Measurements from ENCODE around the gene IFFO2.

The IFFO2 gene

DNA sequence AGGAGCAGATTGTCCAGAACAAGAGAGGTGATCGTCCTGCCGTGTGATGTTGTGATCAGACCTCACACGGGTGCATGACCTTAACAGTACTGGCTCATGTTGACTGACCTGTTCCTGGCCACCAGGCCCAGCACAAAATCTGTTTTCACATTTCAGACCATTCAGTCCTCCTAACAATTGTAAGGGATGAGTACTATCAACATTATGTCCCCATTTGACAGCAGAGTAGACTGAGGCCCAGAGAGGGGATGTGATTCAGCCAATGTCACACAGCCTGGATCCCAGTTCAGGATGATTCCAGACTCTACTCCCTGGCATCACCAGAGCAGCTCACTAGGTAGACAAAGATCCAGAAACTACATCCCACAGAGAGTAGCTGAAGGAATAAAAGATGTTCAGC lies 89.6 kb downstream of the IFFO2 start:
- H3K9ac ChIP-seq (ENCODE audit: insufficient read length, low read depth), result no peak overlapping the region
- peaks cover 3% of the 10 kb centered on the region for H3K36me3 ChIP-seq (ENCODE audit: insufficient read depth, insufficient read length, low read length)
- H3K9me3 ChIP-seq (ENCODE audit: insufficient read depth, low read length), result no peaks in the 10 kb centered on the region
- TF ChIP-seq ZNF274 (IDR thresholded peaks at IDR 0.05; ENCODE audit: low read depth, low read length) (no peak), SUZ12 (IDR thresholded peaks at IDR 0.05; ENCODE audit: extremely low read depth, insufficient read depth, insufficient read length) (no peak), YY1 (IDR thresholded peaks at IDR 0.05; ENCODE audit: insufficient read depth, insufficient read length) (no peak)
- no peaks in the 10 kb centered on the region for H3K4me1 ChIP-seq (ENCODE audit: insufficient read depth, insufficient read length)
- H3K27me3 ChIP-seq (ENCODE audit: insufficient read depth, insufficient read length), result peaks cover 7% of the 10 kb centered on the region
- DNase-seq (ENCODE audit: low read depth, low spot score), result no peak
- no peak overlapping the region for H3K4me3 ChIP-seq (ENCODE audit: insufficient read length, low read depth)

DNA sequence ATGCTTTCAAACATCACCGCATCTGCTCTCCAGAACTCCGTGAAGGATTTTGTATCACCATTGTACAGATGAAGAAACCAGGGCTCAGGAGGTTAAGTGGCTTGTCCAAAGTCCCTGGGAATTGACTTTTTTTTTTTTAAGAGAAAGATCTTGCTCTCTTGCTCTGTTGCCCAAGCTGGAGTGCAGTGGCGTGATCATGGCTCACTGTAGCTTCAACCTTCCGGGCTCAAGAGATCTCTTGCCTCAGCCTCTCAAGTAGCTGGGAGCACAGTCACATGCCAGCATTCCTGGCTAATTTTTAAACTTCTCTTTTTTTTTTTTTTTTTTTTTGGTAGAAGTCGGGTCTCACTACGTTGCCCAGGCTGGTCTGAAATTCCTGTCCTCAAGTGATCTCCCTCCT lies 90.2 kb downstream of the IFFO2 start:
- TF ChIP-seq SUZ12 (IDR thresholded peaks at IDR 0.05; ENCODE audit: extremely low read depth, insufficient read depth, insufficient read length) (no peak), ZNF274 (IDR thresholded peaks at IDR 0.05; ENCODE audit: low read depth, low read length) (no peak), YY1 (IDR thresholded peaks at IDR 0.05; ENCODE audit: insufficient read depth, insufficient read length) (no peak)
- no peak for DNase-seq (ENCODE audit: low read depth, low spot score)

DNA sequence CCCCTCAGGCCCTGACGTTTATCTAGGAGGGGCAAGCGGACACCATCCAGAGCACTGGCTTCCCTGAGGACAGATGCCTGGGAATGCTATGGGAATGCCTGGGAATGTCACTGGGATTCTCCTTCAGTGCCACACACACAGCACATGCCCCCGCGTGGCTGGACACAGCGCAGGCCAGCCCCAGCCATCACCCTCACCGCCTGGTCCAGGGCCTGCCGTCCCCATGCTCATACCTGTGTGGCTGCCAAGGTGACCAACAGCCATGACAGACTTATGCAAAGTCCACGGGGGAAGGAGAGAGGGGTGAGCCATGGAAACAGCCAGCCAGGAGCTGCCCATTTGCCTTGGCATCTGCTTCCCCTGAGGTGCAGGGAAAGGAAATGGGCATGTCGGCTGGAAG lies 91.3 kb downstream of the IFFO2 start:
- Histone ChIP-seq H3K4me1 (ENCODE audit: insufficient read depth, insufficient read length) (no peaks in the 10 kb centered on the region), H3K27me3 (ENCODE audit: insufficient read depth, insufficient read length) (peaks cover 7% of the 10 kb centered on the region), H3K9ac (ENCODE audit: insufficient read length, low read depth) (no peak overlapping the region), H3K36me3 (ENCODE audit: insufficient read depth, insufficient read length, low read length) (no peaks in the 10 kb centered on the region), H3K9me3 (ENCODE audit: insufficient read depth, low read length) (no peaks in the 10 kb centered on the region), H3K4me3 (ENCODE audit: insufficient read length, low read depth) (no peak overlapping the region)
- no peak for DNase-seq (ENCODE audit: low read depth, low spot score)
- TF ChIP-seq SUZ12 (IDR thresholded peaks at IDR 0.05; ENCODE audit: extremely low read depth, insufficient read depth, insufficient read length), result no peak

More for the DNA sequence above, 90.2 kb downstream of the IFFO2 start:
- no peak overlapping the region for H3K9ac ChIP-seq (ENCODE audit: insufficient read length, low read depth)
- no peak overlapping the region for H3K4me3 ChIP-seq (ENCODE audit: insufficient read length, low read depth)
- no peaks in the 10 kb centered on the region for H3K9me3 ChIP-seq (ENCODE audit: insufficient read depth, low read length)
- no peaks in the 10 kb centered on the region for H3K4me1 ChIP-seq (ENCODE audit: insufficient read depth, insufficient read length)
- H3K36me3 ChIP-seq (ENCODE audit: insufficient read depth, insufficient read length, low read length), result no peaks in the 10 kb centered on the region
- H3K27me3 ChIP-seq (ENCODE audit: insufficient read depth, insufficient read length), result peaks cover 7% of the 10 kb centered on the region

DNA sequence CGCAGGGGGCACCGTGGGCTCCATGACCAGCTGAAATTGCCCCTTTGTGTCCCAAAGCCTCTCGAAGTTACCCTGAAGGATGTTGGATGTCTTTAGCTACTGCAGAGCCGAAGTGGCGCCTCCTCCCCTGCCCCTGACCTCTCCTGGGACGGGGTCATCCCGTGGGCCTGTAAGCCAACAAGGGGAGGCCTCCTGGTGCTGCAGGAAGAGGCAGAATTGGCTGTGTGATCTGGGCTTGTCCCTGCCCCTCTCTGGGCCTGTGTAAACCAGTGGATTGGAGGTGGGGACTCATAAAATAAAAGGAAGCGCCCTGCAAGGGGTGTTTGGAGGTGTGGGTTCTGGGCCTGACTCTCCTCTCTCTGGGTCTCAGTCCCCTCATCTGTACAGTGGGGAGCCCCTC lies 94.9 kb downstream of the IFFO2 start:
- peaks cover 7% of the 10 kb centered on the region for H3K27me3 ChIP-seq (ENCODE audit: insufficient read depth, insufficient read length)
- no peak overlapping the region for H3K4me3 ChIP-seq (ENCODE audit: insufficient read length, low read depth)
- H3K4me1 ChIP-seq (ENCODE audit: insufficient read depth, insufficient read length), result no peaks in the 10 kb centered on the region
- TF ChIP-seq YY1 (IDR thresholded peaks at IDR 0.05; ENCODE audit: insufficient read depth, insufficient read length) (no peak), ZNF274 (IDR thresholded peaks at IDR 0.05; ENCODE audit: low read depth, low read length) (no peak)
- H3K36me3 ChIP-seq (ENCODE audit: insufficient read depth, insufficient read length, low read length), result no peaks in the 10 kb centered on the region
- no peaks in the 10 kb centered on the region for H3K9me3 ChIP-seq (ENCODE audit: insufficient read depth, low read length)
- no peak for DNase-seq (ENCODE audit: low read depth, low spot score)
- no peak overlapping the region for H3K9ac ChIP-seq (ENCODE audit: insufficient read length, low read depth)

DNA sequence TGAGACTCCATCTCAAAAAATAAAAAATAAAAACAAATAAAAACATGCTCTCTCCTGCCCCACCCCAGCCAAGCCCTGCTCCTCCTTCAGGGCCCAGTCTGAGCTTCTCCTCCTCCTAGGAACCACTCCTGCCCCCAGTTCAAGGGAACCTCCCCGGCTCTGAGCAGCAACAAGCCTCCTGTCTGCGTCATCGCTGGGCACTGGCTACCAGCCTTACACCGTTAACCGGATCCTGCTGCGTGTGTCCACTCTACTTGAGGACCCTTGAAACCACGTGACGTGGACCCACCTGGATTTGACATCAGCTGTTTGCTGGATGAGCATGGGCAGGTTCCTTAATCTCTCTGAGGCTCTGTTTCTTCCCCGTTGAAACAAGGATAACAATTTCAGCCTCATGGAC lies 95.4 kb downstream of the IFFO2 start:
- H3K9ac ChIP-seq (ENCODE audit: insufficient read length, low read depth), result no peak overlapping the region
- H3K4me3 ChIP-seq (ENCODE audit: insufficient read length, low read depth), result no peak overlapping the region
- peaks cover 7% of the 10 kb centered on the region for H3K27me3 ChIP-seq (ENCODE audit: insufficient read depth, insufficient read length)
- H3K36me3 ChIP-seq (ENCODE audit: insufficient read depth, insufficient read length, low read length), result no peaks in the 10 kb centered on the region
- no peak for DNase-seq (ENCODE audit: low read depth, low spot score)
- TF ChIP-seq YY1 (IDR thresholded peaks at IDR 0.05; ENCODE audit: insufficient read depth, insufficient read length), result no peak
- no peaks in the 10 kb centered on the region for H3K9me3 ChIP-seq (ENCODE audit: insufficient read depth, low read length)
- no peaks in the 10 kb centered on the region for H3K4me1 ChIP-seq (ENCODE audit: insufficient read depth, insufficient read length)

DNA sequence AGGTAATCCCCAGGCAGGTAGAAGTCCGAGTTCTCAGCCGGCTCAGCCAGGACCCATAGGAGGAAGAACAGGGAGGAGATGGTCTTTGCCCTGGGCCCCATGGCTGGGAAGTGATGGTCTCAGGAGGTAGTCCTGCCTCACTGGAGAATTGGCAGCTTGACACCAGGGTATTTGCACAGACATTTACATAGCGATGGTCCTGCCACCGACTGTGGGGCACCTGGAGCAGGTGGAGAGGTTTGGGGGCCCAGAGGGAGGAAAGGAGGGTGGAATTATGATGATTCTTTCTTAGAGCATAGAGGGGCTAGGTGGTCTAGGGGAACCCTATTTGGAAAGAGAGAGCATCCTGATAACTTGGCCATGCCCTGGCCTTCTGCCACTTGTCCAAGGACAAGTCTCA lies 96.9 kb downstream of the IFFO2 start, which contains the start of gene TAS1R2:
Gene TAS1R2 (minus strand): TSS at position 101 of the 400 bp plus-strand sequence. CDS start 0 bp downstream, at position 101.
- no peak for DNase-seq (ENCODE audit: low read depth, low spot score)
- Histone ChIP-seq H3K4me1 (ENCODE audit: insufficient read depth, insufficient read length) (no peaks in the 10 kb centered on the region), H3K27me3 (ENCODE audit: insufficient read depth, insufficient read length) (no peaks in the 10 kb centered on the region), H3K36me3 (ENCODE audit: insufficient read depth, insufficient read length, low read length) (no peaks in the 10 kb centered on the region), H3K9me3 (ENCODE audit: insufficient read depth, low read length) (no peaks in the 10 kb centered on the region), H3K4me3 (ENCODE audit: insufficient read length, low read depth) (no peak within 1 kb of the TSS), H3K9ac (ENCODE audit: insufficient read length, low read depth) (no peak within 1 kb of the TSS)
- TF ChIP-seq YY1 (IDR thresholded peaks at IDR 0.05; ENCODE audit: insufficient read depth, insufficient read length) (no peak), ZNF274 (IDR thresholded peaks at IDR 0.05; ENCODE audit: low read depth, low read length) (no peak), SUZ12 (IDR thresholded peaks at IDR 0.05; ENCODE audit: extremely low read depth, insufficient read depth, insufficient read length) (no peak)

DNA sequence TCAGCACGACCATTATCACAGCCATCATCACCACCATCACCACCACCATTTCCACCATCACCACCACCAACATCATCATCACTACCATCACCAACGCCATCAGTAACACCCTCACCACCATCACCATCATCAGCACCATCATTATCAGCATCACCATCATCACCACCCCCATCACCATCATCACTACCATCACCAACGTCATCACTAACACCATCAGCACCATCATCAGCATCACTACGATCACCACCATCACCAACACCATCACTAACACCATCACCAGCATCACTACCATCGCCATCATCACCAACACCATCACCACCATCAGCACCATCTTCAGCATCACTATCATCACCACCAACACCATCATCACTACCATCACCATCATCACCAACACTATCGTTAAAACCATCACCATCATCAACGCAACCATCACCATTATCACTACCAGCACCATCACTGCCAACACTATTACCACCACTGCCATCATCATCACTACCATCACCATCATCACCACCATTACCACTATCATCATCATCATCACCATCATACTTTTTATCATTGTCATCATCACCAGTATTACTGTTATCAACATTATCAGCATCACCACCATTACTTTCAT lies 98.3 kb downstream of the IFFO2 start:
- Histone ChIP-seq H3K4me1 (ENCODE audit: insufficient read depth, insufficient read length) (no peaks in the 10 kb centered on the region), H3K4me3 (ENCODE audit: insufficient read length, low read depth) (no peak overlapping the region)
- no peak for DNase-seq (ENCODE audit: low read depth, low spot score)

DNA sequence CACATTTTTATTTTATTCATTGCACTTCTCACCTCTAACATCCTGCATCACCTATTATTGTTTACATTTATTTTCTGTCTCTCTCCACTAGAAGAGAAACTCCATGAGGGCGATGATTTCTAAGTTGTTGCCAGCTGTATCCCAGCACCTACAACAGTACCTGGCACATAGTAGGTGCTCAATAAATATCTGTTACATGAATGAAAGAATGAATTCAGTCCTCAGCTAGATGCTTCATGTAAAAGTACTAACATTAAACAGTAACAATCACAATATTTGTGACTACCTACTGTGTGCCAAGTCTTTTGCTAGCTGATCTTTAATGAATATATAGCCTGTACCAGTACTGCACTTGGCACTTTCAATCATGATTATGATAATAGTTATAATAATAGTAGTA lies 100.0 kb downstream of the IFFO2 start:
- no peak for TF ChIP-seq YY1 (IDR thresholded peaks at IDR 0.05; ENCODE audit: insufficient read depth, insufficient read length)
- no peak overlapping the region for H3K4me3 ChIP-seq (ENCODE audit: insufficient read length, low read depth)
- no peak overlapping the region for H3K9ac ChIP-seq (ENCODE audit: insufficient read length, low read depth)
- no peak for DNase-seq (ENCODE audit: low read depth, low spot score)
- no peaks in the 10 kb centered on the region for H3K4me1 ChIP-seq (ENCODE audit: insufficient read depth, insufficient read length)
- H3K36me3 ChIP-seq (ENCODE audit: insufficient read depth, insufficient read length, low read length), result no peaks in the 10 kb centered on the region
- H3K27me3 ChIP-seq (ENCODE audit: insufficient read depth, insufficient read length), result peaks cover 11% of the 10 kb centered on the region
- H3K9me3 ChIP-seq (ENCODE audit: insufficient read depth, low read length), result no peaks in the 10 kb centered on the region

More for the DNA sequence above, 98.3 kb downstream of the IFFO2 start:
- TF ChIP-seq ZNF274 (IDR thresholded peaks at IDR 0.05; ENCODE audit: low read depth, low read length), result no peak
- TF ChIP-seq SUZ12 (IDR thresholded peaks at IDR 0.05; ENCODE audit: extremely low read depth, insufficient read depth, insufficient read length), result no peak
- Histone ChIP-seq H3K9me3 (ENCODE audit: insufficient read depth, low read length) (no peaks in the 10 kb centered on the region), H3K36me3 (ENCODE audit: insufficient read depth, insufficient read length, low read length) (no peaks in the 10 kb centered on the region), H3K9ac (ENCODE audit: insufficient read length, low read depth) (no peak overlapping the region), H3K27me3 (ENCODE audit: insufficient read depth, insufficient read length) (peaks cover 2% of the 10 kb centered on the region)
